GM12872 (cell line): ENCODE data around the gene MYO1F.

ENCODE experiments used
- CTCF ChIP-seq: IDR thresholded peaks from 3 replicates; pipeline ENCODE4 v1.5.1; 2011; ENCODE audit warnings: low read depth, mild to moderate bottlenecking, low read length, moderate library complexity; ENCODE audit not compliant: insufficient read depth

MYO1F gene

GRCh38 chr19:8484331-8484894, 92.8 kb downstream of the MYO1F start:
- TF ChIP-seq CTCF, result no peak

- TF ChIP-seq CTCF, result no peak
Measured at GRCh38 chr19:8483165-8483564, 94.1 kb downstream of the MYO1F start.

- TF ChIP-seq CTCF, result no peak
Measured at GRCh38 chr19:8482696-8483095, 94.5 kb downstream of the MYO1F start.

GRCh38 chr19:8481616-8482015, 95.6 kb downstream of the MYO1F start:
- no peak for TF ChIP-seq CTCF

GRCh38 chr19:8481201-8481600, 96.0 kb downstream of the MYO1F start:
- TF ChIP-seq CTCF, result no peak

GRCh38 chr19:8478598-8478997, 98.6 kb downstream of the MYO1F start:
- no peak for TF ChIP-seq CTCF

GRCh38 chr19:8477889-8478288, 99.4 kb downstream of the MYO1F start:
- TF ChIP-seq CTCF, result no peak
